NCI-H510A (cell line): ENCODE data around the gene KHSRP.
A peak's percentile ranks its signal among the peaks of the same experiment; 100 is the strongest.
"Not testable (repeated sequence)": the region's sequence is repeated elsewhere in the genome, so short reads cannot be mapped to it uniquely, and the experiment has no call there.

Source experiments
- DNase-seq: peaks from one replicate; lab custom pipeline; 2025; lab: John Stamatoyannopoulos, UW

Gene KHSRP

DNA sequence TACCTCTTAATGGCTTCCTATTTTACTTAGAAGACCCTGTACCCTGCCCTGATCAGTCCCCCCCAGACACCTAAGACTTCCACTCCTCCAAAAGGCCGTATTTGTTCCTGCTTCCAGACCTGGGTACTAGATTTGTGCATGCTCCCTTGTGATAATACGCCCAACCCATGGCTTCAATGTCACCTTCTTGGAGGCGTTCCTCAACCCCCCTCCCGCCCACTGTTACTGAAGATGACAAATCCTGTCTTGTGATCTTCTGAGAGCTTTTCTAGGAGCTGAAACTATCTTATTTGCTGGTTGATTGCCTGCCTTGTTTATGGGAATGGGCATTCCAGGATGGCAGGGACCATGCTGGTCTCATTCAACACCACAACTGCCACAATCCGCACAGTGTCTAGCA is 25.6 kb upstream of the KHSRP start:
- DNase-seq = no peak

DNA sequence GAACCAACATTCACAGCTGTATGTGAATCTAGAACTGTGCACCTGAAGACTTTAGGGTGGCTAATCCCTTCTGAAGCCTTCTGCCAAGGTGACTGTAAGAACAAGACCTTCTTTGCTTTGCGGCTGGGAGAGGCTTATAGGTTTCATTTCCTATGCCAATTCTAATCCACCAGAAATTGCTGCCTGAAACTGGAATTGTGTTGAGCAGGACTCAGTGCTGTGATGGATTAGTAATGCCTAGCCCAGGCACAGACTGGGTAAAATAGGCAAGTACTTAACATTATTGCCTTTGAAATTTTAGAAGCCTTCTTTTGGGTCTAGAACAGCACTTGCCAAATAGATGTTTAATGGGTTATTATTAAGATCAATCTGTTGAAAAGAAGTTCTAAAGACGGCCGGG is 23.4 kb upstream of the KHSRP start:
- DNase-seq = no peak

DNA sequence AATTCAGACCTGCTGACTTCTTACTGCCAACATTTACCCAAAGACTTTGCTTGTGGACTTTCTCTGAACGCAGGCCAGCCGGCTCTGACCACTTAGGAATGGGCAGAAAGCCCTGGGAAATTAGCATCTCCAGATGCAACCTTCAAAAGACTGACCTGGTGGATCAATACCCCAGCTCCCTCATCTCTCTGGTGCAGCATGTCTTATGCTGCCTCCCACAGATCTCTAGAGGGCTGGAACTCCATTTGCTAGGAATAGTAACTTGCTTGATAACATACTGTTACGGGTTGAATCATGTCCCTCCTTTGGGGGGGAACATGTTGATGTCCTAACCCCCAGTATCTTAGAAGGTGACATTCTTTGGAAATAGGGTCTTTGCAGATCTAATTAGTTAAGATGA is 21.8 kb upstream of the KHSRP start:
- DNase-seq = no peak

DNA sequence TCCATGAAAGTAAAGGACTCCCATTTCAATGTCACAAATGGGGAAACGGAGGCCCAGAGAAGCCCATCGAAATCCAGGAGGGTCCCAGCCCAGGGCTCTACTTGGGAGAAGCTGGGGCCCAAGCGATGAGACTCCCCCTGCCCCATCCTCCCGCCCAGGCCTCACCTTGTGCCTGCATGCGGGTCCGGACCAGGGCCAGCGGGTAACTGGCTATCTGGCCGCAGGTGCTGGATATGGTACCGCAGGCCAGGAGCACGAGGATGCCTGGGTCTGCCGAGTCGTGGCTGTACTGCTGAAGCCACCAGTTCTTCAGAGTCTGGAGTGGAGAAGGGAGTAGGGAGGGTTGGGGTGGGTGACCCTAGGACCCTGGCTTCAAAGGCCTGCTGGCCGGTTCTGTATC is 19.4 kb upstream of the KHSRP start:
- no peak for DNase-seq

DNA sequence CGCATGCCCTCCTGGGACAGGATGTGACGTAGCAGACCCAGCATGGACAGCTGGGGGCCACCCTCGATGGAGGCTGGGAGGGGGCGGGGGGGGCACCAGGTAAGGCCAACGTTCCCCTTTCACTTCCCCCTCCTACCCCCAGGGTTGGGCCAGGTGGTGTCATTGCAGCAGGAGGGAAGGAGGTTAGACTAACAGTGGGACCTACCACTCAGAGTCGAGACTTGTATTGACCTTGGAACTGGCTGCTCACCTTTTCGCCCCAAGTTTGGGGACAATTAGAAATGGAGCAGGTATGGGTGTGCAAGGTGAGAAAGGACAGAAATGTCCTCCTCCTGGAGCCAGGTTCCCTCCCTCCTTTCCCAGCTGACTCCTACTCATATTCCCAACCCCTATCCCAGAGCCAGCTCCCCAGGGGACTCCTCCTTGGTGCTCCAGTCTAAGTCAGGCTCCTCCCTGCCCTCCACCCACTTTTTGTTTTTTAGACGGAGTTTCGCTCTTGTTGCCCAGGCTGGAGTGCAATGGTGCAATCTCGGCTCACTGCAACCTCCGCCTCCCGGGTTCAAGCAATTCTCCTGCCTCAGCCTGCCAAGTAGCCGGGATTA is 17.6 kb upstream of the KHSRP start:
- no peak for DNase-seq

DNA sequence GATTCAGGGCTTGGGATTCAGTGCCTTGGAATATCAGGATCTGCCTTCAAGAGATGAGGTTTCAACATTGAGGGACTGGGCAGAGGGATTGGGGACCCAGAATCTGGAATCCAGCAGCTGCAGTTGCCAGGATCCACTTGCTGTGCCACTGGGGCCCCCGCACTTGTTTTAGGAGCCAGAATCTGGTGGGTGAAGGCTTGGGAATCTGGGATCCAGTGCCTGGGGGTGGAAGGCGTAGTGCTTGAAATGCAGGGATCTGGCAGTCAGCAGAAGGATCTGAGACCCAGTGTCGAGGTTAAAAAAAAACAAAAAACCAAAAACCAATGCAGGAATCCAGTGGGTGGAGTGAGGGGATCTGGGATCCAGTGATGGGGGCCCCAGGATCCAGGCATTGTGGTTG is 16.3 kb upstream of the KHSRP start:
- no peak for DNase-seq

DNA sequence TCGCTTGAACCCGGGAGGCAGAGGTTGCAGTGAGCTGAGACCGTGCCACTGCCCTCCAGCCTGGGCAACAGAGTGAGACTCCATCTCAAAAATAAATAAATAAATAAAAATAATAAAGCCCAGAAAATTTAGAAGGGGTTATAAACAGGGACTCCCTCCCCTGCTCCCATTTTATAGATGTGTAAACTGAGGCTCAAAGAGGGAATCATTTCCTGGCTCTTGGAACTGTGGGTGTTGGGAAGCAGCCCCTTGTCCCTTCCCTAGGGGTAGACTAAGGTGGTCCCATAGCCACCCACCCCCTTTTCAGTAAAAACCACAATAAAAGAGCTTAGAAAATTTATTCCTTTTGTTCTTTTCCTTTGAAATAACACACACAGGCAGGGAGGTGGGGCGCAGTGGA is 15.1 kb upstream of the KHSRP start:
- no peak for DNase-seq

DNA sequence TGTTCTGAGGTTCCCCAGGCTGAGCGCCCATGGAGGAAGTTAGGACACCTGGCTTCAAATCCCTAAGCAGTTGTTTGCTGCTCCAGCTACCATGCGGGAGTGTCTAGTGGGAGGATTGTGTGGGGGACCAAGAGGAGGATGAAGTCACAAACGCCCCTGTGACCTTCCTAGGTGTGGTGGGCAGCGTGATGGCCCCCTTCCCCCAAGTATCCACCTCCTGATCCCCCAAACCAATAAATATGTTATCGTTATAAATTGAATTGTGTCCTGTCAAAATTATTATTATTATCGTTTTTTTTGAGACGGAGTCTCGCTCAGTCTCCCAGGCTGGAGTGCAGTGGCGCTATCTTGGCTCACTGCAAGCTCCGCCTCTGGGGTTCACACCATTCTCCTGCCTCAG is 9.1 kb upstream of the KHSRP start, which contains the start of gene SLC25A41:
TSS of gene SLC25A41 (minus strand) at position 101 of the 400 bp plus-strand sequence. CDS start at position 31, 70 bp downstream.
- no peak for DNase-seq

DNA sequence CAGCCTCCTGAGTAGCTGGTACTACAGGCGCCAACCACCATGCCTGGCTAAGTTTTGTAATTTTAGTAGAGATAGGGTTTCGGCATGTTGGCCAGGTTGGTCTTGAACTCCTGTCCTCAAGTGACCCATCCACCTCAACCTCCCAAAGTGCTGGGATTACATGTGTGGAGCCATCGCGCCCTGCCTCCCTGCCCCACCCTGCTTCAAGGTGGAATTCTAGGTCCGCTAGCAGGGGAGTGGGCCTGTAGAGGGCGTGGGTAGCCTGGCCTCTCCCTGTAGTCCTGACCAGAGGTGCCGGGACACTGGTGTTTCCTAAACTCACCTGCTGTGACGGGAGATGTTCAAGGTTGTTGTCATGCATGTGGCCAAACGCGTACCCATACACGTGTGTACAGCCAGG is 8.6 kb upstream of the KHSRP start:
- DNase-seq = no peak

DNA sequence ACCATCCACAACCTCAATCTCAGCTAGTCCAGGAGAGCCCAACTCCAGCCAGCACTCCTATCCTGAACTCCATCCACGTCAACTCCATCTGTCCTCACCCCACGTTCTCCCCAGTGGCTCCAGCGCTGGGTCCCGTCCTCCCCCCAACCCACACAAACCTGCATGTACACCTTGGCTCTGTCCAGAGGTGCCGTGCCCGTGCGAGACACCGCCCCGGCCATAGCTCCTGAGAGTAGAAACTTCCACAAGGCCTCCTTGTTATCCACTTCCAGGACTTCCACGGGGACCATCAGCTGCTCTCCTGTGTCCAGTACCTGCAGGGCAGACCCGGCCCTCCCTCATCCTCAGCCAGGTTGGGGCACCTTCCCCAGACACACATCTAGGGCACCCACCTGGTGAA is 7.3 kb upstream of the KHSRP start:
- no peak for DNase-seq

DNA sequence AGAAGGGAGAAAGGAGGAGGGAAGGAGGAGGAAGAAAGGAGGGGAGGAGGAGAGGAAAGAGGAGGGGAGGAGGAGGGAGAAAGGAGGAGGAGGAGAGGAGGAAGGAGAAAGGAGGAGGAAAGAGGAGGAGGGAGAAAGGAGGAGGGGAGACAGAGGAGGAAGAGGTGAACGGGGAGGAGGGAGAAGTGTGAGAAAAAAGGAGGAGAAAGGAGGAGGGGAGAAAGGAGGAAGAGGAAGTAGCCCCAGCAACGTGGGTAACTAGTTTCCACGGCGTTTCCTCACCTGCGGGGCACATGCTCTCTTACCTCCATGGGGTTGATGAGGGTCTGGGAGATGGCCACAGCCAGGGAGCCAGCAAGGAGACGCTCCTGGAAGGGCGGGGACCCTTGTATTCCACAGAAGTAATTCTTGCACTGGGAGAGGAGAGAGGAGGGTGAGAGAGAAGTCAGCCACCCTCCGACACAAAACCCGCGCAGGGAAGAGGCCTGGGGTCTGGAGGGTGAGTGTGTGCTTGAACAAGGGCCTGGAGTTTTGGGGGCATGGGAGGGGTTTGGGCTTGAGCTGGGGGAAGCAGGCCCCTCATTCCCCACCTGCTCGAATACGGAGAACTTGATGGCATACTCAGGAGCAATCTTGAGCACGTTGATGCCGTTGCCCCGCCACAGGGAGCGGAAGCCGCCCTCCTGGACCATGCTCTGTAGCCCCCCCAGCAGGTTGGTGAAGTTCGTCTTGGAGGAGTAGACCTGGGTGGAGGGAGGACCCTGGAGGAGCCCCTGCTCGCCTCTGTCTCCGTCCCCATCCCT is 5.0 kb upstream of the KHSRP start:
- no peak for DNase-seq

DNA sequence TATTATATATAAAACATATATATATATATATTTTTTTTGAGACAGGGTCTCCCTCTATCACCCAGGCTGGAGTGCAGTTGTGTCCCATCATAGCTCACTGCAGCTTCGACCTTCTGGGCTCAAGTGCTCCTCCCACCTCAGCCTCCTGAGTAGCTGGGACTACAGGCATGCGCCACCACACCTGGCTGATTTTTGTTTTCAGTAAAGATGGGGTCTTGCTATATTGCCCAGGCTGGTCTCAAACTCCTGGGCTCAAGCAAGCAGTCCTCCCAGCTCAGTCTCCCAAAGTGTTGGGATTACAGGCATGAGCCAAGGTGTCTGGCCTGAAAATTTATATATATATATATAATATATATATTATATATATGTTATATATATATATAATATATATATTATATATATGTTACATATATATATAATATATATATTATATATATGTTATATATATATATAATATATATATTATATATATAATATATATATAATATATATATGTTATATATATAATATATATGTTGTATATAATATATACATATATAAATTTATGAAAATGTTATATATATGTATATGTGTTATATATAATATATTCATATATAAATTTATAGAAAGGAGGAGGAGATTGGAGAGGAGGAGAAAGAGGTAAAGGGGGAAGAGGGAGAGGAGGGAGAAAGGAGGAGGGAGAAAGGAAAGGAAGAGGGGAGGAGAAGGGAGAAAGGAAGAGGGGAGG is 4.2 kb upstream of the KHSRP start:
- DNase-seq = not testable (repeated sequence)

DNA sequence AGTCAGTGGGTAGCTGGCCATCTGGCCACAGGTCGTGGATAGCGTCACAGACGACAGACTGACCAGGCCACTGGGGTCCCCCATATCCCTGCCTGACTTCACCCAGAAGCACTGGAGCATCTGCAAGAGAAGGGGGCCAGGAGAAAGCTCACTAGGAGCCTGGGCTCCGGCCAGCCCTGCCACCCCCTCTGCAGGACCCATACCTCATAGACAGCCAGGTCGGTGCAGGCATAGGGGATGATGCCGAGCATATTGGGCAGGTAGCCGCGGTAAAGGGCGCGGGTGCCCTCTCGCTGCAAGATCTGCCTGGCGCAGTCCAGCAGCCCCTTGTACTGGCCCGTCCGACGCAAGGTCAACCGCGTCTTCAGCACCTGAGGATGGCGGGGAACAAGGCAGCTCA is 2.5 kb upstream of the KHSRP start:
- DNase-seq = no peak

DNA sequence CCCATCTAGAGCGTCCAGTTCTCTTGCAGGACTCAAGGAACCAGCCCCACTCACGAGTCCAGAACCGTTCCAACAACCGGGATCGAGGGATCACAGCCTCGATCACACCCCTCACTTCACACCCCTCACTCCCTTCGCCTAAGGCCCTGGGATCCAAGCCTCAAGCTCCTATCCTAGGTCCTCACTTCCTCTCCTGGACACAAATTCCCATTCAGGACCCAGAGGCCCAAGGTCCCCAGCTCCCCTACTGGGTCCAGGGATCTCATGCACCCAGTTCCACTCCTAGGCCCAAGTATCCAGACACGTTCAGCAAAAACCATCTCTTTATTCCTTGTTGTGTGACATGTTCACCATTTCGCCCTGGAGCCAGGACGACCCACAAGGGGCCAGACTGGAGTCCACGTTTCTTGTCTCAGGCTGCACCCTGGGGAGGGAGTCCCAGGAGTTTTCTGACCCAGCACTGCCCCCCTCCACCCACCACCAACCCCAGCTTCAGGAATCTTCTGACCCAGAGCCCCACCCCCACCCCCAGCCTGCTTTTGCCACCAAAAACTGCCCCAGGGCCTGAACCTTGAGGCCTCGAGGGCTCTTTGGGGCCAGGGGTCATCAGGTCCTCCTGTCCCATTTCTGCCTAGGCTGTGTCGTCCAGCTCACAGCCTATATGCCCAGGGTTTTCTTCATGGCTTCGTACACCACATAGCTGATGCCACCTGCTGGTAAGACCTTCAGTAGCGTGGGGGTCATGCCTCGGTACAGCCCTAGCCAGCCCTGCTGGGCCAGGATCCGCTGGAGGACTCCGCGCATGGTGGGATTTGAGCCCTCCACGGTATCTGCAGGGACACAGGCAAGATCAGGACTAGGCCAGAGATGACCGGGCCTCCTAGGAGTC is 1.4 kb upstream of the KHSRP start:
- no peak for DNase-seq

DNA sequence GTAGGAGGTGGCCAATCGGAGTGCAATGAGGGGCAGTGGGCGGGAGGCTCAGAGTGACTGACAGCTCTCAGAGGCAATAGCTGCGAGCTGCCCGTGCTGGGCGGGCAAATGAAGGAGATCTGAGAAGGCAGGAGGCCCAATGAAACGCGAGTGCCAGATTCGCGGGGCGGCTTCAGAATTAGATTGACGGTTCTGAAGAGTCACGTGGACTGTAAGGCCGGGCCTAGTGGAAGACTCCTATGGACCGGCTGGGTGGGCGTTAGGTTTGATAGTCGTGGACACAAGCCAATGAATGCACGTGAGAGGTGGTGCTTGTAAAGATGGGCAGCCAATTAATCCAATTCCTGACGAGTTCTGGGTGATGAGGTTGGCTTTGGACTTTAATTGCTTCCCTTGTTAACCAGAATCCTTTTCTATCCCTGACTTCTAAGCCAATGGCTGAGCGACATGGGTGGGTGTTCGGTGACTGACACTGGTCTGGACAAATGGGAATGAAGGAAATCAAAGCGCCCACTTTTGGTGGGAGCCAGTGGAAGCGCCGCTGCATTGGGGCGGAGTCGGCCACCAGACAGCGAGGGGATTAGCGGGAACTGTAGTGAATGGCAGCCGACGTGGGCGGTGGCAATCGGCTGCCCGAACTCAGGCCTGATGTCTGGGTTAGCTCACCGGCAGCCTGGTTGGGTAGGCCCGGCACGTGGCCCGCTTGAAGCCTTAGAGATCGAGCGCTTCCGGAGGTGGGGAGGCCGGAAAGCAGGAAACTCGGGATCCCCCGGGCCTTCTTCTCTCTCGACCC is 524 bp upstream of the KHSRP start:
- DNase-seq = peak; percentile 99

DNA sequence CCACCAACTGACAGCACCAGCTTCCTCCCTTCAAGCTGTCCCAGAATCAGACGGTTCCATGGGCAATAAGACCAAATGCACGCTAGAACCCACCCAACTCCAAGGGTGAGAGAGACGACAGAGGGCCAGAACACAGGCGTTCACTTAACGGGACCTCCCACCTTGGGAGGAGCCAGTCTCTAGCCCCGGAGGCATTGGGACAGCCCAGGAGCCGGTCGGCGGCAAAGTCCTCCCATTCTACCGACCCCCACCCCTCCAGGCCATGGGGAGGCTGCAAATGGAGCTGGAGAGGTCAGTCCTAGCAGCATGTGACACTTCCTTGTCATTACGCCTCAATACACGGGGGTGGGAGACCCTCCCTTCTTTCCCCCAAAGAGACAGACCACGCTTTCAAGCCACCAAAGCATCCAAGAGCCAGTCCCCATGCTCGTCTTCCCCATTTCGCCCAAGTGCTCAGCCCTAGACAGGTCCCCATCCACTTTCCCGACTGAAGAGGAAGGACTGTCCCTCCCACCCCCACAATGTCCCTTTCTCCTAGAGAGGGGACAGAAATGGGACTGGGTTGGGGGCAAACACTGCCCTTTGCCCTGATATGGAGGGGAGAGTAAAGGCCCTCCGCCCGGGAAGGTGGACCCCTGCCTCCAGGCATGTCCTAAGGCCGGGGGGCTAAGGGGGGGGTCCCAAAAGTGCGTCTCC is 964 bp downstream of the KHSRP start:
- no peak for DNase-seq

DNA sequence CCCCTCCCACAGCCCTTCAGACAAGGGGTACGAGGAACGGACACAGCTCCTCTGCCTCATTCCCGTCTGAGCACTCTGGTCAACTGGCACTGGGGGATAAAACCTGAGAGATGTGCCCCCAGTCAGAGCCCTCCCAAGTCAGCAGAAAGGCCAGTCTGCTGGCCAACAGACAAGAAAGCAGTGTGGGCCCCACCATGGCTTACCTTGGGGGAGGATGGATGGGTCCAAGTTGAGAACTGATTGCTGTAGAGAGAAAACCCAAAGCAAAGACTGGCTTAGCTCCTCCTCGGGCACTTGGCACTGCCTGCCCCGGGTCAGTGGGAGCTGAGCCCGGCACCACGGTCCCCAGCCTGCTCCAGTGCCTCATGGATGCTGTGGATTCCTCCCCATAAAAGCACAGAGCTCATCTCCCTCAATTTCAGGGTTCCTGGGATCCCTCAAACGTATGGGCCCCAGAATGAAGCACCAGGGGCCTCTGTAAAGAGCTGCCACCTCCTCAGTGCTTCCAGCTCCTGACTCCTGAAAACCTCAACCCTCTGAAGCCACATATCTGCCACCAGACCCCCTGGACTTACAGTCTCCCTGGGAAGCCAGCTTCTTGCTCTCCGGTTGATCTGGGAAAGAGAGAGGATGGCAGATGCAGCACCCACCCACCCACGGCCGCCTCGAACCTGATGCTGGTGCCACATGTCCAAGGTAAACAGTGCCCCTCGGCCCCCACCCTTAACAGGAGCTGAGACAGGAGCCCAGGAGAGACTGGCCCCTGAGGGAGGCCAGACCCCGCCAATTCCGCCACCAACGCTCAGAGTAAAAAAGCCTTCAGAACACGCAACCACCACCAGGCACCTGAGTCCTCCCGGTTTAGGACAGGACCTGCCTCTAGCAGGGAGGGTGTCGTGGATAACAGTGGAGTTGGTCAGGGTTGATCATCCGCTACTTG is 3.3 kb downstream of the KHSRP start:
- no peak for DNase-seq

DNA sequence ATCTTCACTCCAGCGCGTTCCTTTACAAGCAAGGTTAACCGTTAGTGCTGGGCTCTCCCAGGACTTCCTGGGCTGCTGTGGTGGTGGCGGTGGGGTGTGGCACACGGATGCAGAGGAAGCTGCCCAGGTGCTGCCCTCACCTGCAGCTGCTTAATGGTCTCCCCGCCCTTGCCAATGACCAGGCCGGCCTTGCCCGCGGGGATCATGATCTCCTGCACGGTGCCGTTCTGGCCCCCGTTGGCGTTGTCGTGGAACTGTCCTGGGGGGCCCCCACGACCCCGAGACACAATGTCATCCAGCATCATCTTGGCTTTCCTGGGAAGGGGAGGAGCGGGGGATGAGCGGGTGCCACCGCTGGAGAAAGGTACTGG is 6.1 kb downstream of the KHSRP start:
- DNase-seq = no peak

DNA sequence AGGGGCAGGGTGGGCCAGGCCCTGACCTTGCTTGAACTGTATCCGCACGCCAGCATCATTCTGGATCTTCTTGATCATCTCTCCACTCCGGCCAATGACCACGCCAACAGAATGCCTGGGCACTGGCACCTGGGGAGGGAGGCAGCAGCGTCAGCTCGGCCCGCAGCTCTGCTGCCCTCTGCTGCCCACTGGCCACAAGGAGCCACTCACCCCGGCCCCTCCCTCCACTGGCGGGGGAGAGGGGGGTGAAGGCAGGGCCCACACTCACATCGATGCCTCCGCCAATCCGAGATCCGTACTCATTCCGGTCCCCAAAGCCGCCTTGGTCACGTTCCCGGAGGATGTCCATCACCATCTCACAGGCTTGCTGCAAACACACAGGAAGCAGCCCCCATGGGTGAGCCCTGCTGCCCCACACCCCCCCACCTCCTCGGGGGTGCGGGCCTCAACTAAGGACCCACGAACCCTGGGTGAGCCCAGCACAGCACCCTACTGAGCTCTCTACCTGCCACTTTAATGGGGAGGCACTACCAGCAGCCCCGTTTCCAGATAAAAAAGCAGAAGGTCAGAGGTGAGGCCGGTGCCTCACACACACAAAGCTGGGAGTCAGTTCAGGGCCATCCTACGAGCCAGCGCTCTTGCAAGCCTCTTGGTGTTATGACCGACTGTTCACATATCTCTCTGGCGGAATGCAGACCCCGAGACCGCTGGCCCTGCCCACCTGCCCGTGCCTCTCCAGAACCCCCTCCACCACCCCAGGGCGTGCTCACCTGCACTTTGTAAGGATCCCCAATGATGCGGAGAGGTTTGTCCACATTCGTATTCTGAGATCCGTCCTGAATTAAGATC is 6.7 kb downstream of the KHSRP start:
- no peak for DNase-seq
